ENCODE measurements around the gene DNAH9. TPM values are rescaled to one million over a fixed set of nuclear protein-coding genes. Genes with fewer than 3 reads are reported as not detected.

DNAH9 gene
- total RNA-seq, 1 experiment from 2014 or later = not detected

- no TSS peak for BruUV-seq (replicated peaks)
- Histone ChIP-seq H3K4me1 (no peaks in the 10 kb centered on the region), H3K27me3 (replicated peaks; ENCODE audit: control insufficient read depth, insufficient read depth, low read length) (no peaks in the 10 kb centered on the region), H3K4me3 (ENCODE audit: low read depth, low read length) (no peak overlapping the region), H3K9me3 (no peaks in the 10 kb centered on the region), H3K36me3 (ENCODE audit: control insufficient read depth, insufficient read depth, low read length) (no peaks in the 10 kb centered on the region)
- Mint-ChIP-seq H3K4me1 (ENCODE audit: low read depth, unreplicated experiment) (no peaks in the 10 kb centered on the region), H3K27ac (ENCODE audit: unreplicated experiment) (no peak overlapping the region), H3K4me3 (ENCODE audit: unreplicated experiment) (no peak overlapping the region), H3K27me3 (ENCODE audit: insufficient read depth, unreplicated experiment) (no peaks in the 10 kb centered on the region), H3K9me3 (ENCODE audit: unreplicated experiment) (no peaks in the 10 kb centered on the region), H3K36me3 (ENCODE audit: insufficient read depth, unreplicated experiment) (no peaks in the 10 kb centered on the region)
- DNase-seq = no peak
- ChIA-PET CTCF (no interaction called here), POLR2A (no interaction called here)
- intact Hi-C loops (cut with micrococcal nuclease; ENCODE audit: unreplicated experiment) = no loop called here
- no peak for TF ChIP-seq CTCF (IDR thresholded peaks at IDR 0.05; ENCODE audit: insufficient read depth in 1 of 2, low read depth in 1 of 2, low read length in 1 of 2, severe bottlenecking in 1 of 2, unreplicated experiment in 1 of 2)
Observed at GRCh38 chr17:11795906-11796305, 197.6 kb downstream of the DNAH9 start.

GRCh38 chr17:11797803-11798202 lies 199.5 kb downstream of the DNAH9 start:
- intact Hi-C loops (cut with micrococcal nuclease; ENCODE audit: unreplicated experiment) = no loop called here
- no peak overlapping the region for H3K4me3 Mint-ChIP-seq (ENCODE audit: unreplicated experiment)
- Histone ChIP-seq H3K36me3 (ENCODE audit: control insufficient read depth, insufficient read depth, low read length) (no peaks in the 10 kb centered on the region), H3K4me3 (ENCODE audit: low read depth, low read length) (no peak overlapping the region), H3K9me3 (no peaks in the 10 kb centered on the region), H3K4me1 (no peaks in the 10 kb centered on the region), H3K27me3 (replicated peaks; ENCODE audit: control insufficient read depth, insufficient read depth, low read length) (no peaks in the 10 kb centered on the region)
- H3K4me1 Mint-ChIP-seq (ENCODE audit: low read depth, unreplicated experiment) = no peaks in the 10 kb centered on the region
- H3K27ac Mint-ChIP-seq (ENCODE audit: unreplicated experiment) = no peak overlapping the region
- POLR2A ChIA-PET = no interaction called here
- CTCF ChIA-PET = interaction anchor here (0.7 kb wide), 1 partner anchor 387 kb away, joined by 3 read pairs; no protein-coding TSS in a partner anchor
- BruUV-seq (replicated peaks) = no TSS peak
- TF ChIP-seq CTCF (IDR thresholded peaks at IDR 0.05; ENCODE audit: insufficient read depth in 1 of 2, low read depth in 1 of 2, low read length in 1 of 2, severe bottlenecking in 1 of 2, unreplicated experiment in 1 of 2) = no peak
- no peaks in the 10 kb centered on the region for H3K27me3 Mint-ChIP-seq (ENCODE audit: insufficient read depth, unreplicated experiment)
- no peaks in the 10 kb centered on the region for H3K9me3 Mint-ChIP-seq (ENCODE audit: unreplicated experiment)
- DNase-seq = no peak
- no peaks in the 10 kb centered on the region for H3K36me3 Mint-ChIP-seq (ENCODE audit: insufficient read depth, unreplicated experiment)

GRCh38 chr17:11803231-11803969 lies 205.1 kb downstream of the DNAH9 start:
- no peaks in the 10 kb centered on the region for H3K9me3 Mint-ChIP-seq (ENCODE audit: unreplicated experiment)
- no peak overlapping the region for H3K4me3 Mint-ChIP-seq (ENCODE audit: unreplicated experiment)
- no peak overlapping the region for H3K27ac Mint-ChIP-seq (ENCODE audit: unreplicated experiment)
- POLR2A ChIA-PET = no interaction called here
- no peak for DNase-seq
- no TSS peak for BruUV-seq (replicated peaks)
- Histone ChIP-seq H3K9me3 (no peaks in the 10 kb centered on the region), H3K4me1 (no peaks in the 10 kb centered on the region), H3K4me3 (ENCODE audit: low read depth, low read length) (no peak overlapping the region), H3K27me3 (replicated peaks; ENCODE audit: control insufficient read depth, insufficient read depth, low read length) (no peaks in the 10 kb centered on the region), H3K36me3 (ENCODE audit: control insufficient read depth, insufficient read depth, low read length) (no peaks in the 10 kb centered on the region)
- intact Hi-C loops (cut with micrococcal nuclease; ENCODE audit: unreplicated experiment) = no loop called here
- H3K4me1 Mint-ChIP-seq (ENCODE audit: low read depth, unreplicated experiment) = no peaks in the 10 kb centered on the region
- no peak for TF ChIP-seq CTCF (IDR thresholded peaks at IDR 0.05; ENCODE audit: insufficient read depth in 1 of 2, low read depth in 1 of 2, low read length in 1 of 2, severe bottlenecking in 1 of 2, unreplicated experiment in 1 of 2)
- peaks cover 2% of the 10 kb centered on the region for H3K27me3 Mint-ChIP-seq (ENCODE audit: insufficient read depth, unreplicated experiment)
- CTCF ChIA-PET = no interaction called here
- no peaks in the 10 kb centered on the region for H3K36me3 Mint-ChIP-seq (ENCODE audit: insufficient read depth, unreplicated experiment)
